Measurements from ENCODE around the gene HIGD2A. TPM values are rescaled to one million over a fixed set of nuclear protein-coding genes. Genes with fewer than 3 reads are reported as not detected.

HIGD2A gene
- total and polyA plus RNA-seq, 2 of the 13 experiments (the other 11 are each of a cell fraction or from before 2014, with no cell fraction given), result 89.2 to 146 TPM

DNA sequence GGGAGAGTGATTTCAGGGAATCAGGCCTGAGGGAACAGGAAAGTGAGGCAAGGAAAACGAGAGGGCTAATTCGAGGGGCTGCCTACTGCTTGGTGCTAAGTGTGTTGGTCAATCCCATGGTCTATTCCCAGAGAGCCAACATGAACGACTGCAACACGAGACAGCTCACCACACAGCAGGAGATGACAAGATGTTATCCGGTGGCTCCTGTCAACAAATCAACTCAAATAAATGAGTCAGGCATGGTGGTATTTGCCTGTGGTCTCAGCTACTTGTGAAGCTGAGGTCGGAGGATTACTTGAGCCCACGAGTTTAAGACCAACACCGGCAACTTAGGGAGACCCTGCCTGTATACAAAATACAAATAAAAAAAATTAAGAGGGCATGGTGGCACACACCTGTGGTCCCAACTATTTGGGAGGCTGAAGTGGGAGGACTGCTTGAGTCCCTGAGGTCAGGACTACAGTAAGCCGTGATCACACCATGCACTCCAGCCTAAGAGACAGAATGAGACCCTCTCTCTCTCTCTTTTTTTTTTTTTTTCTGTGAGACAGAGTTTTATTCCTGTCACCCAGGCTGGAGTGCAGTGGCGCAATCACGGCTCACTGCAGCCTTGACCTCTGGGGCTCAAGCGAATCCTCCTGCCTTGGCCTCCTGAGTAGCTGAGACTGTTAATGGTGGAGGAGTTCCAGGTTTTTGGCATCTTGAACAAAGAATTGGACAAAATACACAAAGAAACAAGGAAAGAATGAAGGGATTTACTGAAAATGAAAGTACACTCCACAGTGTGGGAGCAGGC lies 50.6 kb downstream of the HIGD2A start (continued):
- 0 out of 2 replicates have a peak, but pooled peaks have one; percentile 27 for TF ChIP-seq JUND (CRISPR knock-in tag; IDR thresholded peaks at IDR 0.05)
- TF ChIP-seq SKI (IDR thresholded peaks at IDR 0.05; ENCODE audit: partially characterized antibody), result peak; percentile 20
- TF ChIP-seq SMAD1 (CRISPR knock-in tag; IDR thresholded peaks at IDR 0.05; ENCODE audit: borderline replicate concordance, low read depth), result no peak
- TF ChIP-seq, protein P1, sequence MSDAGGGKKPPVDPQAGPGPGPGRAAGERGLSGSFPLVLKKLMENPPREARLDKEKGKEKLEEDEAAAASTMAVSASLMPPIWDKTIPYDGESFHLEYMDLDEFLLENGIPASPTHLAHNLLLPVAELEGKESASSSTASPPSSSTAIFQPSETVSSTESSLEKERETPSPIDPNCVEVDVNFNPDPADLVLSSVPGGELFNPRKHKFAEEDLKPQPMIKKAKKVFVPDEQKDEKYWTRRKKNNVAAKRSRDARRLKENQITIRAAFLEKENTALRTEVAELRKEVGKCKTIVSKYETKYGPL (CRISPR knock-in tag; IDR thresholded peaks at IDR 0.05), result no peak
- no peak for TF ChIP-seq MBD4 (IDR thresholded peaks at IDR 0.05; ENCODE audit: borderline replicate concordance, low read length)
- TF ChIP-seq, protein P2, sequence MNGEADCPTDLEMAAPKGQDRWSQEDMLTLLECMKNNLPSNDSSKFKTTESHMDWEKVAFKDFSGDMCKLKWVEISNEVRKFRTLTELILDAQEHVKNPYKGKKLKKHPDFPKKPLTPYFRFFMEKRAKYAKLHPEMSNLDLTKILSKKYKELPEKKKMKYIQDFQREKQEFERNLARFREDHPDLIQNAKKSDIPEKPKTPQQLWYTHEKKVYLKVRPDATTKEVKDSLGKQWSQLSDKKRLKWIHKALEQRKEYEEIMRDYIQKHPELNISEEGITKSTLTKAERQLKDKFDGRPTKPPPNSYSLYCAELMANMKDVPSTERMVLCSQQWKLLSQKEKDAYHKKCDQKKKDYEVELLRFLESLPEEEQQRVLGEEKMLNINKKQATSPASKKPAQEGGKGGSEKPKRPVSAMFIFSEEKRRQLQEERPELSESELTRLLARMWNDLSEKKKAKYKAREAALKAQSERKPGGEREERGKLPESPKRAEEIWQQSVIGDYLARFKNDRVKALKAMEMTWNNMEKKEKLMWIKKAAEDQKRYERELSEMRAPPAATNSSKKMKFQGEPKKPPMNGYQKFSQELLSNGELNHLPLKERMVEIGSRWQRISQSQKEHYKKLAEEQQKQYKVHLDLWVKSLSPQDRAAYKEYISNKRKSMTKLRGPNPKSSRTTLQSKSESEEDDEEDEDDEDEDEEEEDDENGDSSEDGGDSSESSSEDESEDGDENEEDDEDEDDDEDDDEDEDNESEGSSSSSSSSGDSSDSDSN (CRISPR knock-in tag; IDR thresholded peaks at IDR 0.05), result no peak
- TF ChIP-seq ATRX (CRISPR knock-in tag; IDR thresholded peaks at IDR 0.05; ENCODE audit: borderline replicate concordance), result no peak
- peak; percentile 62; the same call in 1 of the 2 replicates for TF ChIP-seq MIXL1 (CRISPR knock-in tag; IDR thresholded peaks at IDR 0.05)
- TF ChIP-seq ZNF564 (CRISPR knock-in tag; IDR thresholded peaks at IDR 0.05), result no peak
- peak; percentile 95 for TF ChIP-seq FOSL2 (CRISPR knock-in tag; IDR thresholded peaks at IDR 0.05)
- TF ChIP-seq, protein P3, sequence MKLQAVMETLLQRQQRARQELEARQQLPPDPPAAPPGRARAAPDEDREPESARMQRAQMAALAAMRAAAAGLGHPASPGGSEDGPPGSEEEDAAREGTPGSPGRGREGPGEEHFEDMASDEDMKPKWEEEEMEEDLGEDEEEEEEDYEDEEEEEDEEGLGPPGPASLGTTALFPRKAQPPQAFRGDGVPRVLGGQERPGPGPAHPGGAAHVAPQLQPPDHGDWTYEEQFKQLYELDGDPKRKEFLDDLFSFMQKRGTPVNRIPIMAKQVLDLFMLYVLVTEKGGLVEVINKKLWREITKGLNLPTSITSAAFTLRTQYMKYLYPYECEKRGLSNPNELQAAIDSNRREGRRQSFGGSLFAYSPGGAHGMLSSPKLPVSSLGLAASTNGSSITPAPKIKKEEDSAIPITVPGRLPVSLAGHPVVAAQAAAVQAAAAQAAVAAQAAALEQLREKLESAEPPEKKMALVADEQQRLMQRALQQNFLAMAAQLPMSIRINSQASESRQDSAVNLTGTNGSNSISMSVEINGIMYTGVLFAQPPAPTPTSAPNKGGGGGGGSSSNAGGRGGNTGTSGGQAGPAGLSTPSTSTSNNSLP (IDR thresholded peaks at IDR 0.05; ENCODE audit: low read depth, low read length), result peak; percentile 67
- no peak for TF ChIP-seq POLR2G (IDR thresholded peaks at IDR 0.05; ENCODE audit: low read depth, low read length)
- peak; percentile 67; the same call in 1 of the 2 replicates for TF ChIP-seq ADNP (CRISPR knock-in tag; IDR thresholded peaks at IDR 0.05)
- no peak for TF ChIP-seq POLR2A (IDR thresholded peaks at IDR 0.05; ENCODE audit: insufficient read depth in 1 of 2, low read depth in 2 of 2, low read length in 2 of 2)
- TF ChIP-seq, protein P4, sequence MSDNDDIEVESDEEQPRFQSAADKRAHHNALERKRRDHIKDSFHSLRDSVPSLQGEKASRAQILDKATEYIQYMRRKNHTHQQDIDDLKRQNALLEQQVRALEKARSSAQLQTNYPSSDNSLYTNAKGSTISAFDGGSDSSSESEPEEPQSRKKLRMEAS (IDR thresholded peaks at IDR 0.05), result peak; percentile 30; the same call in 1 of the 2 replicates
- TF ChIP-seq, protein P5, sequence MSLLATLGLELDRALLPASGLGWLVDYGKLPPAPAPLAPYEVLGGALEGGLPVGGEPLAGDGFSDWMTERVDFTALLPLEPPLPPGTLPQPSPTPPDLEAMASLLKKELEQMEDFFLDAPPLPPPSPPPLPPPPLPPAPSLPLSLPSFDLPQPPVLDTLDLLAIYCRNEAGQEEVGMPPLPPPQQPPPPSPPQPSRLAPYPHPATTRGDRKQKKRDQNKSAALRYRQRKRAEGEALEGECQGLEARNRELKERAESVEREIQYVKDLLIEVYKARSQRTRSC (CRISPR knock-in tag; IDR thresholded peaks at IDR 0.05; ENCODE audit: low read depth), result no peak
- peak; percentile 78 for TF ChIP-seq FOXA3 (CRISPR knock-in tag; IDR thresholded peaks at IDR 0.05)
- TF ChIP-seq, protein P6, sequence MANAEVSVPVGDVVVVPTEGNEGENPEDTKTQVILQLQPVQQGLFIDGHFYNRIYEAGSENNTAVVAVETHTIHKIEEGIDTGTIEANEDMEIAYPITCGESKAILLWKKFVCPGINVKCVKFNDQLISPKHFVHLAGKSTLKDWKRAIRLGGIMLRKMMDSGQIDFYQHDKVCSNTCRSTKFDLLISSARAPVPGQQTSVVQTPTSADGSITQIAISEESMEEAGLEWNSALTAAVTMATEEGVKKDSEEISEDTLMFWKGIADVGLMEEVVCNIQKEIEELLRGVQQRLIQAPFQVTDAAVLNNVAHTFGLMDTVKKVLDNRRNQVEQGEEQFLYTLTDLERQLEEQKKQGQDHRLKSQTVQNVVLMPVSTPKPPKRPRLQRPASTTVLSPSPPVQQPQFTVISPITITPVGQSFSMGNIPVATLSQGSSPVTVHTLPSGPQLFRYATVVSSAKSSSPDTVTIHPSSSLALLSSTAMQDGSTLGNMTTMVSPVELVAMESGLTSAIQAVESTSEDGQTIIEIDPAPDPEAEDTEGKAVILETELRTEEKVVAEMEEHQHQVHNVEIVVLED (CRISPR knock-in tag; IDR thresholded peaks at IDR 0.05; ENCODE audit: borderline replicate concordance), result no peak
- TF ChIP-seq U2AF1 (optimal IDR thresholded peaks at IDR 0.05; ENCODE audit: low read depth, low read length), result no peak

Data from HepG2 (cell line).